RKO (cell line): ENCODE data around the gene CC2D1A.
A peak's percentile ranks its signal among the peaks of the same experiment; 100 is the strongest.

ENCODE experiments used
- DNase-seq: peaks from one replicate; pipeline ENCODE4 v3.0.0-alpha.2; 2016; ENCODE audit warnings: low spot score

Gene CC2D1A

GRCh38 chr19:13905634-13906520 is at the start of gene CC2D1A, which contains the start of gene BRME1:
TSS of gene CC2D1A (plus strand) at chr19:13906201. CDS start at chr19:13906442, 241 bp downstream.
TSS of gene BRME1 (minus strand) at chr19:13906117. CDS start at chr19:13904892, 1,225 bp downstream.
- peak; percentile 93 for DNase-seq

- no peak for DNase-seq
Measured at GRCh38 chr19:13856497-13856896, 49.5 kb upstream of the CC2D1A start.

GRCh38 chr19:13859361-13859880 is 46.6 kb upstream of the CC2D1A start:
- peak; percentile 54 for DNase-seq

- no peak for DNase-seq
Measured at GRCh38 chr19:13860679-13861391, 45.2 kb upstream of the CC2D1A start.

GRCh38 chr19:13861392-13861713 is 44.6 kb upstream of the CC2D1A start:
- no peak for DNase-seq

GRCh38 chr19:13861714-13862531 is 44.1 kb upstream of the CC2D1A start:
- peak; percentile 87 for DNase-seq

- DNase-seq: no peak
Measured at GRCh38 chr19:13864046-13864666, 41.8 kb upstream of the CC2D1A start.

- no peak for DNase-seq
Measured at GRCh38 chr19:13864667-13865570, 41.1 kb upstream of the CC2D1A start.

GRCh38 chr19:13865571-13866462 is 40.2 kb upstream of the CC2D1A start:
- no peak for DNase-seq

- DNase-seq: no peak
Measured at GRCh38 chr19:13866463-13867046, 39.4 kb upstream of the CC2D1A start.

- DNase-seq: no peak
Measured at GRCh38 chr19:13868663-13869062, 37.3 kb upstream of the CC2D1A start.

GRCh38 chr19:13869281-13869680 is 36.7 kb upstream of the CC2D1A start:
- no peak for DNase-seq

- DNase-seq: no peak
Measured at GRCh38 chr19:13870873-13871272, 35.1 kb upstream of the CC2D1A start.

GRCh38 chr19:13872339-13872694 is 33.7 kb upstream of the CC2D1A start:
- DNase-seq: no peak

- DNase-seq: no peak
Measured at GRCh38 chr19:13872695-13873389, 33.2 kb upstream of the CC2D1A start.

GRCh38 chr19:13873834-13874515 is 32.0 kb upstream of the CC2D1A start:
- DNase-seq: no peak

- DNase-seq: no peak
Measured at GRCh38 chr19:13875824-13876223, 30.2 kb upstream of the CC2D1A start.

GRCh38 chr19:13876834-13877233 is 29.2 kb upstream of the CC2D1A start, which contains the start of gene NANOS3:
TSS of gene NANOS3 (plus strand) at chr19:13877134. CDS start at chr19:13877249, 115 bp downstream.
- no peak for DNase-seq
